Activated CD8-positive, alpha-beta T cell treated with anti-CD3 and anti-CD28 coated beads for 36 hours (primary cell): ENCODE measurements around the gene DLX1. TPM values are rescaled to one million over a fixed set of nuclear protein-coding genes. Genes with fewer than 3 reads are reported as not detected.
"Not testable (repeated sequence)": the region's sequence is repeated elsewhere in the genome, so short reads cannot be mapped to it uniquely, and the experiment has no call there.

Source experiments
- ATAC-seq: fragments of 200-7000 bp; cut with Tn5 transposase; one replicate; pipeline ENCODE4 v1.10.0; 2021; ENCODE audit warnings: mild to moderate bottlenecking, moderate library complexity
- CTCF ChIA-PET: fragments of 350-600 bp; sonication (Branson Sonifier 250); formaldehyde crosslinking; loops from one replicate; lab custom pipeline; 2021; ENCODE audit warnings: antibody characterized with exemption; lab: Charles Lee
- POLR2A ChIA-PET: fragments of 350-600 bp; sonication (Branson Sonifier 250); formaldehyde crosslinking; loops from one replicate; lab custom pipeline; 2021; ENCODE audit warnings: antibody characterized with exemption; lab: Charles Lee
- DNase-seq: peaks from one replicate; pipeline ENCODE4 v3.0.0-alpha.2; 2020
- H3K27ac Mint-ChIP-seq: one replicate; pipeline ENCODE4 v1.8.0; 2021; ENCODE audit warnings: mild to moderate bottlenecking, mixed read lengths
- H3K27me3 Mint-ChIP-seq: one replicate; pipeline ENCODE4 v1.8.0; 2021; ENCODE audit warnings: mixed read lengths
- H3K36me3 Mint-ChIP-seq: one replicate; pipeline ENCODE4 v1.8.0; 2021; ENCODE audit warnings: low read depth, mixed read lengths
- H3K4me1 Mint-ChIP-seq: one replicate; pipeline ENCODE4 v1.8.0; 2021; ENCODE audit warnings: low read depth, mixed read lengths
- H3K4me3 Mint-ChIP-seq: one replicate; pipeline ENCODE4 v1.8.0; 2021; ENCODE audit warnings: mild to moderate bottlenecking, moderate library complexity, mixed read lengths
- H3K9me3 Mint-ChIP-seq: one replicate; pipeline ENCODE4 v1.8.0; 2021; ENCODE audit warnings: mixed read lengths
- CTCF ChIP-seq: fragments of 200-600 bp; IDR thresholded peaks from one replicate; pipeline ENCODE4 v1.8.0; 2022; ENCODE audit warnings: antibody characterized with exemption, mild to moderate bottlenecking
- intact Hi-C: fragments of 100-400 bp; cut with micrococcal nuclease; formaldehyde crosslinking; loops from one replicate; pipeline ENCODE4 v1.10.0; 2022
- total RNA-seq, 2 experiments: library from RNA; stranded (reverse); gene quantifications; one replicate each; pipeline ENCODE4 v1.2.3, GENCODE V29; 2021

DLX1 gene
- total RNA-seq, 2 experiments from 2014 or later, result not detected

- H3K36me3 Mint-ChIP-seq, result no peaks in the 10 kb centered on the region
- no peaks in the 10 kb centered on the region for H3K4me1 Mint-ChIP-seq
- no peak for ATAC-seq
- no peak for DNase-seq
- H3K27ac Mint-ChIP-seq, result no peak overlapping the region
- ChIA-PET CTCF (interaction anchor here (1.0 to 1.2 kb wide), 3 partner anchors 50 to 332 kb away, joined by 3 to 5 read pairs (median 3); no protein-coding TSS in a partner anchor), POLR2A (no interaction called here)
- no peaks in the 10 kb centered on the region for H3K9me3 Mint-ChIP-seq
- no peak overlapping the region for H3K4me3 Mint-ChIP-seq
- no peak for TF ChIP-seq CTCF
- intact Hi-C loops, result no loop called here
- H3K27me3 Mint-ChIP-seq, result no peaks in the 10 kb centered on the region
These were observed 29.0 kb upstream of the DLX1 start for GRCh38 chr2:172056293-172056692.

GRCh38 chr2:172058660-172059059 is 26.6 kb upstream of the DLX1 start:
- no peaks in the 10 kb centered on the region for H3K27me3 Mint-ChIP-seq
- POLR2A ChIA-PET, result interaction anchor here (0.7 kb wide), 1 partner anchor 64 kb away, joined by 4 read pairs; no protein-coding TSS in a partner anchor
- no peaks in the 10 kb centered on the region for H3K4me1 Mint-ChIP-seq
- ATAC-seq, result no peak
- TF ChIP-seq CTCF, result no peak
- peaks cover 5% of the 10 kb centered on the region for H3K36me3 Mint-ChIP-seq
- H3K9me3 Mint-ChIP-seq, result no peaks in the 10 kb centered on the region
- no peak for DNase-seq
- H3K27ac Mint-ChIP-seq, result no peak overlapping the region
- CTCF ChIA-PET, result interaction anchor here (1.2 kb wide), 1 partner anchor 460 kb away, joined by 5 read pairs; no protein-coding TSS in a partner anchor
- no peak overlapping the region for H3K4me3 Mint-ChIP-seq
- intact Hi-C loops, result no loop called here

- H3K4me3 Mint-ChIP-seq, DNase-seq, H3K9me3 Mint-ChIP-seq, H3K27me3 Mint-ChIP-seq, H3K27ac Mint-ChIP-seq, intact Hi-C loops, ATAC-seq, H3K4me1 Mint-ChIP-seq: not testable (repeated sequence)
- CTCF ChIA-PET, result interaction anchor here (0.6 to 1.5 kb wide), 3 partner anchors 12 to 249 kb away, joined by 3 to 4 read pairs (median 3); no protein-coding TSS in a partner anchor
- POLR2A ChIA-PET, result interaction anchor here (0.6 kb wide), 1 partner anchor 240 kb away, joined by 3 read pairs; no protein-coding TSS in a partner anchor
- peaks cover 10% of the 10 kb centered on the region for H3K36me3 Mint-ChIP-seq
These were observed 25.2 kb upstream of the DLX1 start for GRCh38 chr2:172060118-172060517.

- Mint-ChIP-seq H3K27me3 (no peaks in the 10 kb centered on the region), H3K36me3 (peaks cover 11% of the 10 kb centered on the region), H3K4me1 (no peaks in the 10 kb centered on the region), H3K9me3 (no peaks in the 10 kb centered on the region), H3K4me3 (no peak overlapping the region), H3K27ac (no peak overlapping the region)
- no peak for TF ChIP-seq CTCF
- ATAC-seq, result no peak
- ChIA-PET POLR2A (no interaction called here), CTCF (no interaction called here)
- DNase-seq, result no peak
- intact Hi-C loops, result no loop called here
These were observed 22.8 kb upstream of the DLX1 start for GRCh38 chr2:172062402-172063004.

- no peak for ATAC-seq
- Mint-ChIP-seq H3K4me3 (no peak overlapping the region), H3K4me1 (no peaks in the 10 kb centered on the region), H3K36me3 (peaks cover 11% of the 10 kb centered on the region), H3K27me3 (no peaks in the 10 kb centered on the region), H3K9me3 (no peaks in the 10 kb centered on the region), H3K27ac (no peak overlapping the region)
- intact Hi-C loops, result no loop called here
- DNase-seq, result no peak
- ChIA-PET POLR2A (no interaction called here), CTCF (no interaction called here)
- TF ChIP-seq CTCF, result no peak
These were observed 21.9 kb upstream of the DLX1 start for GRCh38 chr2:172063446-172063845.
